Esophagus (tissue), 2 donors: ENCODE measurements around the gene LRMDA. TPM values are rescaled to one million over a fixed set of nuclear protein-coding genes. Genes with fewer than 3 reads are reported as not detected.

Source experiments
- H3K27ac ChIP-seq, 2 donors: one replicate each; pipeline ENCODE4 v1.5.1; 2013; ENCODE audit warnings: low read depth in 2 of 2, mild to moderate bottlenecking in 2 of 2, inconsistent platforms in 1 of 2, low read length in 1 of 2, moderate library complexity in 1 of 2
- H3K27me3 ChIP-seq, 2 donors: one replicate each; pipeline ENCODE4 v1.6.1; 2013; ENCODE audit warnings: low read length in 2 of 2, control low read depth in 1 of 2, mild to moderate bottlenecking in 1 of 2; ENCODE audit not compliant: insufficient read depth in 2 of 2, control insufficient read depth in 1 of 2
- H3K36me3 ChIP-seq, 2 donors: one replicate each; pipeline ENCODE4 v1.6.1; 2013; ENCODE audit warnings: low read length in 1 of 2; ENCODE audit not compliant: control insufficient read depth in 2 of 2, insufficient read depth in 2 of 2
- H3K4me1 ChIP-seq, 2 donors: one replicate each; pipeline ENCODE4 v1.6.1; 2013; ENCODE audit warnings: low read length in 1 of 2; ENCODE audit not compliant: control insufficient read depth in 2 of 2, insufficient read depth in 2 of 2
- H3K4me3 ChIP-seq, 2 donors: one replicate each; pipeline ENCODE4 v1.5.1; 2013; ENCODE audit warnings: low read length in 2 of 2, mild to moderate bottlenecking in 2 of 2, low read depth in 1 of 2, moderate library complexity in 1 of 2
- H3K9me3 ChIP-seq, 2 donors: one replicate each; pipeline ENCODE4 v1.6.1; 2013; ENCODE audit warnings: mild to moderate bottlenecking in 2 of 2, low read depth in 1 of 2, low read length in 1 of 2, moderate library complexity in 1 of 2; ENCODE audit not compliant: control insufficient read depth in 2 of 2, insufficient read depth in 1 of 2
- WGBS, 2 donors: extraction: QIAGEN DNeasy Blood & Tissue Kit; methylation state at CpG; one replicate each; pipeline ENCODE4 v1.1.7; 2013; 5-methylcytosine and 5-hydroxymethylcytosine counted together
- polyA plus RNA-seq, 2 donors: library from polyadenylated mRNA; stranded (reverse); fragments of 200-250 nt; gene quantifications; one replicate each; pipeline ENCODE4 v1.2.3, GENCODE V29; 2013
- donor health status: healthy with polysubstance abuse.
- donor health status: Bipolar disorder and iron deficiency.

LRMDA gene
- polyA plus RNA-seq, 2 donors, result 1.8 to 4.0 TPM

- Histone ChIP-seq H3K4me1 (peaks cover 2 to 4% of the 10 kb centered on the region in 2 donors), H3K27ac (no peak overlapping the region), H3K4me3 (no peak overlapping the region), H3K9me3 (no peaks in the 10 kb centered on the region), H3K27me3 (no peaks in the 10 kb centered on the region), H3K36me3 (no peaks in the 10 kb centered on the region)
- 97 to 98% methylated on average over 3 of the region's 3 CpGs for WGBS, 2 donors
Observed at GRCh38 chr10:76032700-76033039, 601.2 kb downstream of the LRMDA start.

DNA sequence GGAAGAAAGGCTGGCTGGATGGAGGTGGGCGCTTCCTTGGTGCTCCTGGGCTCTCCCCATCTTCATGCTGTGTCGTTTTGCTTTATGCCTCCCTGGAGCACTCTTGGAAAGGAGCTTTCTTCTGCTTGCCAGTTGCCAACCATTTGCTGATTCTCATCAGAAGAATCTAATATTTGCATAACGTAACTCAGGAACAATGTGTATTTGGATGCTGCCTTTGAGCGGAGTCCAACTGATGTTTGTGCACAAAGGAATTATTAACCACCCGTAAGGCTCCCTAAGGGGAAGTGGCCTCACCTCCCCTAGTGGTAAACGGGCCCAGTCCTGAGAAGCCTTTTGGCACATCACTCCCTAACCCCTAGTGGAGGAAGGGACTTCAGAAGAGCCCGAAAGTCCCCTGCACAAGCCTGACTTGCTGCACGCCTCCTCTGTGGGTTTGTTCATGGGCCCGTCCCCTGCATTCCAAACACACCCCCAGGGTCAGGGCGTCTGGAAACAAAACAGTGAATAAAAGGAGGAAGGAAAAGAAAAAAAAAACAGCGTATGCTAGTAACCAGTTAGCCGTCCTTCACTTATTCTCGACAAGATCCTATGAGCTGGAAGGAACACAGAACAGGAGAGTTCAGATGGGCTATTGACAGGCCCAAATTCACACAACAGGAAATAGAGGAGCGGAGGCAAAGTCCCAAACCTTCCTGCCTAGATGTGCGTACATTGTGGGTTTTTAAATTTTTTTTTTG is 602.2 kb downstream of the LRMDA start:
- Histone ChIP-seq H3K9me3 (no peaks in the 10 kb centered on the region), H3K27me3 (no peaks in the 10 kb centered on the region), H3K36me3 (no peaks in the 10 kb centered on the region), H3K27ac (no peak overlapping the region), H3K4me3 (no peak overlapping the region), H3K4me1 (peaks cover 2 to 4% of the 10 kb centered on the region in 2 donors)
- WGBS, 2 donors, result 24 to 31% methylated on average over 15 of the region's 15 CpGs

- H3K27me3 ChIP-seq, result no peaks in the 10 kb centered on the region
- 75 to 77% methylated on average over 23 of the region's 23 CpGs for WGBS, 2 donors
- no peak overlapping the region for H3K27ac ChIP-seq
- no peak overlapping the region for H3K4me3 ChIP-seq
- H3K36me3 ChIP-seq, result no peaks in the 10 kb centered on the region
- H3K9me3 ChIP-seq, result peaks cover 0 to 2% of the 10 kb centered on the region in 2 donors
- peaks cover 2 to 4% of the 10 kb centered on the region in 2 donors for H3K4me1 ChIP-seq
Observed at GRCh38 chr10:76034353-76035205, 603.2 kb downstream of the LRMDA start.

DNA sequence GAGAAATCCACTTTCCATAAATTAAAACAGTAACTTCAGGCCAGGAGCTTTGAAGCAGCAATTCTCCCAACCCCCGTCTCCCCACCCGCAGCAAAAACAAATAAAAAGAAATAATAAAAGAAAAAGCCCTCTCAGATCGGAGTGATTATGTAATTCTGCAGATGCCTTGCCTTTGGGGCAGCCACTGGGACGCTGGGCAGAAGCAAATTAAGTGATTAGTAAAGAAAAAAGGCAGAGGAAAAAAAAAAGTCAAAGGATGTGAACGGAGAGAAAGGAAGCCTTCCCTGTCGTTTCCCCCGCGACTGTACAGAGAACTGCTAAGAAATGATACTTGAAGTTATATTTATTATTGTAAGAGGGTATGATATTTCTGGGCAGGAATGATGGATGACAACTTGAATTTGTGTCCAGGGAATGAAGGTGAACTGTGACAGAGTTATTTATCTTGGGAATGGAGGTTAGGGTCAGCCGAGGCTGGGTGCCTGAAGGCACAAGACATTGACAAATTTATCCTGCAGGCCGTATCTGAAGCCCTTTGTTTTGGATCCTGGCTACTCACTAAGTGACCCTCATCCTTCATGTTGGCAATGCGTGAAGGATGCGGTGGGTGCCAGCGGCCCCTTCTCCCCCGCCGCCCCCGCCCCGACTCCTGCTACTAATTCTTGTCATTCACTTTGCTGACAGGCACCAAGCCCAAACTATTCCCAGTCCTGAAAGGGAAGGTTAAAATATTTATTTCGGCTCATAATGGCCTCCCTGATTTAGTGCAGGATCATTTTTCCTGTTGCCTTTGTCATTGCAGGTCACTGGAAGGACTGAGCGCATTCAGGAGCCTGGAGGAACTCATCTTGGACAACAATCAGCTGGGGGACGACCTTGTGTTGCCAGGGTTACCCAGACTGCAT is 604.0 kb downstream of the LRMDA start:
- no peak overlapping the region for H3K4me3 ChIP-seq
- H3K36me3 ChIP-seq, result no peaks in the 10 kb centered on the region
- H3K27ac ChIP-seq, result peak overlapping the region in 1 of 2 donors; percentile 7
- H3K4me1 ChIP-seq, result peaks cover 2 to 4% of the 10 kb centered on the region in 2 donors
- no peaks in the 10 kb centered on the region for H3K27me3 ChIP-seq
- 58 to 73% methylated on average over 20 of the region's 20 CpGs for WGBS, 2 donors
- H3K9me3 ChIP-seq, result peaks cover 0 to 2% of the 10 kb centered on the region in 2 donors

- Histone ChIP-seq H3K9me3 (peaks cover 0 to 2% of the 10 kb centered on the region in 2 donors), H3K36me3 (no peaks in the 10 kb centered on the region), H3K4me1 (peaks cover 2 to 4% of the 10 kb centered on the region in 2 donors), H3K4me3 (no peak overlapping the region), H3K27ac (peak overlapping the region in 1 of 2 donors; percentile 64), H3K27me3 (no peaks in the 10 kb centered on the region)
- 30 to 31% methylated on average over 18 of the region's 18 CpGs for WGBS, 2 donors
Observed at GRCh38 chr10:76036111-76036940, 604.9 kb downstream of the LRMDA start.

GRCh38 chr10:76036962-76037361 is 605.5 kb downstream of the LRMDA start:
- Histone ChIP-seq H3K27me3 (no peaks in the 10 kb centered on the region), H3K36me3 (no peaks in the 10 kb centered on the region), H3K4me3 (no peak overlapping the region), H3K9me3 (peaks cover 0 to 2% of the 10 kb centered on the region in 2 donors), H3K27ac (no peak overlapping the region), H3K4me1 (peaks cover 2 to 4% of the 10 kb centered on the region in 2 donors)

GRCh38 chr10:76037531-76038155 is 606.2 kb downstream of the LRMDA start:
- Histone ChIP-seq H3K27ac (no peak overlapping the region), H3K36me3 (no peaks in the 10 kb centered on the region), H3K27me3 (no peaks in the 10 kb centered on the region), H3K4me1 (peaks cover under 1 to 4% of the 10 kb centered on the region in 2 donors), H3K9me3 (peaks cover 0 to 2% of the 10 kb centered on the region in 2 donors), H3K4me3 (no peak overlapping the region)
- 87 to 90% methylated on average over 2 of the region's 2 CpGs for WGBS, 2 donors

DNA sequence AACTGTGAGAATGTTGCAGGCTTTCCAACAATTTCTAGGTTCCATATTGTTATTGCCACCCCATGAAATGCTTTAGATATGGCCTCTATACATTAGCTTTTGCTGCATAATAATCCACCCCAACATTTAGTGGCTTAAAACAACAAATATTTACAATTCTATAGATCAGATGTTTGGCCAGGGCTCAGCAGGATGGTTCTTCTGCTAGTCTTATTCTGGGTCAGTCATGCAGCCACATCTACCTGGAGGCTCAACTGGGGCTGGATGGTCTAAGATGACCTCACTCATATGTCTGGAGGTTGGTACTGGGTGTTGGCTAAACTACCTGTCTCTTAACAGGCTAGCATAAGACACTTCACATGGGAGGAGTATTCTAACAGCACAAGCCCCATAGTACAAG is 607.3 kb downstream of the LRMDA start:
- no peak overlapping the region for H3K4me3 ChIP-seq
- H3K4me1 ChIP-seq, result peaks cover 0 to 4% of the 10 kb centered on the region in 2 donors
- no peaks in the 10 kb centered on the region for H3K36me3 ChIP-seq

More for the DNA sequence above, 607.3 kb downstream of the LRMDA start:
- peaks cover 0 to 2% of the 10 kb centered on the region in 2 donors for H3K9me3 ChIP-seq
- no peaks in the 10 kb centered on the region for H3K27me3 ChIP-seq
- no peak overlapping the region for H3K27ac ChIP-seq
